Astrocyte (in vitro differentiated cells and primary cell): ENCODE measurements around the gene CCDC15. TPM values are rescaled to one million over a fixed set of nuclear protein-coding genes. Genes with fewer than 3 reads are reported as not detected.

Experiments used
- DNase-seq: peaks from one replicate; pipeline ENCODE4 v3.0.0-alpha.2; 2010; ENCODE audit warnings: low read depth
- FAIRE-seq: peaks from 2 replicates; lab custom pipeline; 2011; peaks lifted over from hg19 to GRCh38; lab: Jason Lieb, UNC
- H2AFZ ChIP-seq: 2 replicates; pipeline ENCODE4 v1.6.0; 2012; ENCODE audit warnings: low read depth, low read length, inconsistent platforms
- H3K27ac ChIP-seq: 2 replicates; pipeline ENCODE4 v1.5.1; 2011; ENCODE audit warnings: low read depth, low read length, inconsistent platforms
- H3K27me3 ChIP-seq: 2 replicates; pipeline ENCODE4 v1.6.0; 2011; ENCODE audit warnings: low read length, inconsistent platforms; ENCODE audit not compliant: insufficient read depth
- H3K36me3 ChIP-seq: 2 replicates; pipeline ENCODE4 v1.5.1; 2011; ENCODE audit warnings: low read length, inconsistent platforms; ENCODE audit not compliant: insufficient read depth
- H3K4me1 ChIP-seq: 2 replicates; pipeline ENCODE4 v1.5.1; 2011; ENCODE audit warnings: low read length, inconsistent platforms; ENCODE audit not compliant: insufficient read depth
- H3K4me2 ChIP-seq: 2 replicates; pipeline ENCODE4 v1.6.0; 2012; ENCODE audit warnings: low read length, inconsistent platforms
- H3K4me3 ChIP-seq: 2 replicates; pipeline ENCODE4 v1.5.1; 2011; ENCODE audit warnings: low read depth, mild to moderate bottlenecking, low read length, inconsistent platforms; ENCODE audit not compliant: insufficient read depth
- H3K79me2 ChIP-seq: 2 replicates; pipeline ENCODE4 v1.6.0; 2012; ENCODE audit warnings: mild to moderate bottlenecking, low read length, inconsistent platforms; ENCODE audit not compliant: insufficient read depth
- H3K9ac ChIP-seq: 2 replicates; pipeline ENCODE4 v1.6.0; 2012; ENCODE audit warnings: mild to moderate bottlenecking, low read length, inconsistent platforms
- H3K9me3 ChIP-seq: 2 replicates; pipeline ENCODE4 v1.5.1; 2012; ENCODE audit warnings: low read depth, mild to moderate bottlenecking, low read length, inconsistent platforms; ENCODE audit not compliant: insufficient read depth
- H4K20me1 ChIP-seq: 2 replicates; pipeline ENCODE4 v1.6.0; 2012; ENCODE audit warnings: low read length, inconsistent platforms; ENCODE audit not compliant: insufficient read depth
- H3K27ac Mint-ChIP-seq: one replicate; pipeline ENCODE4 v1.8.0; 2021; ENCODE audit warnings: mild to moderate bottlenecking, mixed read lengths; ENCODE audit not compliant: unreplicated experiment
- H3K27me3 Mint-ChIP-seq: one replicate; pipeline ENCODE4 v1.8.0; 2021; ENCODE audit warnings: low read depth, mixed read lengths; ENCODE audit not compliant: unreplicated experiment
- H3K36me3 Mint-ChIP-seq: one replicate; pipeline ENCODE4 v1.8.0; 2021; ENCODE audit warnings: low read depth, mixed read lengths; ENCODE audit not compliant: unreplicated experiment
- H3K4me1 Mint-ChIP-seq: one replicate; pipeline ENCODE4 v1.8.0; 2021; ENCODE audit warnings: low read depth, mixed read lengths; ENCODE audit not compliant: unreplicated experiment
- H3K4me3 Mint-ChIP-seq: one replicate; pipeline ENCODE4 v1.8.0; 2021; ENCODE audit warnings: mild to moderate bottlenecking, moderate library complexity, mixed read lengths; ENCODE audit not compliant: unreplicated experiment
- H3K9me3 Mint-ChIP-seq: one replicate; pipeline ENCODE4 v1.8.0; 2021; ENCODE audit warnings: mild to moderate bottlenecking, mixed read lengths; ENCODE audit not compliant: unreplicated experiment
- CTCF ChIP-seq: IDR thresholded peaks from 2 replicates; pipeline ENCODE4 v1.5.1; 2011; ENCODE audit warnings: low read depth, mild to moderate bottlenecking, inconsistent platforms, low read length, moderate library complexity; ENCODE audit not compliant: insufficient read depth
- EZH2 ChIP-seq: IDR thresholded peaks from 2 replicates; pipeline ENCODE4 v1.6.1; 2012; ENCODE audit warnings: mild to moderate bottlenecking, low read length, inconsistent platforms; ENCODE audit not compliant: insufficient read depth
- total RNA-seq: library from RNA; stranded (reverse); gene quantifications from 2 replicates; pipeline ENCODE4 v1.2.1, GENCODE V29; 2021

The CCDC15 gene
- total RNA-seq, 1 donor from 2014 or later: 0.75 TPM

GRCh38 chr11:125073616-125074483, 119.8 kb downstream of the CCDC15 start:
- no peaks in the 10 kb centered on the region for H3K36me3 ChIP-seq
- peaks cover 27% of the 10 kb centered on the region for H3K4me1 ChIP-seq
- FAIRE-seq (no peak), DNase-seq (no peak)
- H3K9me3 ChIP-seq: no peaks in the 10 kb centered on the region
- Mint-ChIP-seq H3K4me3 (no peak overlapping the region), H3K27ac (no peak overlapping the region), H3K9me3 (no peaks in the 10 kb centered on the region), H3K27me3 (peaks cover 42% of the 10 kb centered on the region), H3K36me3 (no peaks in the 10 kb centered on the region), H3K4me1 (peaks cover 33% of the 10 kb centered on the region)
- H3K27me3 ChIP-seq: no peaks in the 10 kb centered on the region
- TF ChIP-seq CTCF (no peak), EZH2 (no peak)
- no peak overlapping the region for H2AFZ ChIP-seq
- H3K4me3 ChIP-seq: no peak overlapping the region
- H3K9ac ChIP-seq: no peak overlapping the region
- no peak overlapping the region for H3K4me2 ChIP-seq
- no peak overlapping the region for H3K27ac ChIP-seq
- no peaks in the 10 kb centered on the region for H3K79me2 ChIP-seq
- no peaks in the 10 kb centered on the region for H4K20me1 ChIP-seq

GRCh38 chr11:125074511-125075241, 120.7 kb downstream of the CCDC15 start:
- Histone ChIP-seq H4K20me1 (no peaks in the 10 kb centered on the region), H3K27me3 (no peaks in the 10 kb centered on the region), H3K79me2 (no peaks in the 10 kb centered on the region), H3K4me3 (no peak overlapping the region), H3K9ac (no peak overlapping the region), H3K9me3 (no peaks in the 10 kb centered on the region), H3K4me2 (no peak overlapping the region), H2AFZ (no peak overlapping the region), H3K36me3 (no peaks in the 10 kb centered on the region), H3K4me1 (peaks cover 33% of the 10 kb centered on the region), H3K27ac (no peak overlapping the region)
- Mint-ChIP-seq H3K27me3 (peaks cover 42% of the 10 kb centered on the region), H3K4me3 (no peak overlapping the region), H3K4me1 (peaks cover 34% of the 10 kb centered on the region), H3K36me3 (no peaks in the 10 kb centered on the region), H3K27ac (no peak overlapping the region), H3K9me3 (no peaks in the 10 kb centered on the region)
- DNase-seq: no peak
- TF ChIP-seq EZH2 (no peak), CTCF (no peak)
- no peak for FAIRE-seq

GRCh38 chr11:125075242-125075625, 121.2 kb downstream of the CCDC15 start:
- no peak overlapping the region for H3K4me3 ChIP-seq
- H3K27ac Mint-ChIP-seq: no peak overlapping the region
- no peak overlapping the region for H3K4me2 ChIP-seq
- no peaks in the 10 kb centered on the region for H3K79me2 ChIP-seq
- no peaks in the 10 kb centered on the region for H3K9me3 ChIP-seq
- DNase-seq: no peak
- H3K4me3 Mint-ChIP-seq: no peak overlapping the region
- H3K27ac ChIP-seq: no peak overlapping the region
- TF ChIP-seq CTCF: no peak
- H4K20me1 ChIP-seq: no peaks in the 10 kb centered on the region
- H3K36me3 Mint-ChIP-seq: no peaks in the 10 kb centered on the region
- H3K27me3 Mint-ChIP-seq: peaks cover 42% of the 10 kb centered on the region
- H3K27me3 ChIP-seq: no peaks in the 10 kb centered on the region
- peaks cover 32% of the 10 kb centered on the region for H3K4me1 ChIP-seq
- H2AFZ ChIP-seq: no peak overlapping the region
- H3K36me3 ChIP-seq: no peaks in the 10 kb centered on the region
- H3K4me1 Mint-ChIP-seq: peaks cover 29% of the 10 kb centered on the region
- no peak for FAIRE-seq
- no peak overlapping the region for H3K9ac ChIP-seq
- H3K9me3 Mint-ChIP-seq: no peaks in the 10 kb centered on the region
